HG03442 (cell line): Measurements from ENCODE around the gene MBP.
"Not testable (repeated sequence)": the region's sequence is repeated elsewhere in the genome, so short reads cannot be mapped to it uniquely, and the experiment has no call there.

Experiments
- ATAC-seq: cut with Tn5 transposase; IDR thresholded peaks from one replicate; pipeline ENCODE4 v1.9.1; 2021; ENCODE audit warnings: mild to moderate bottlenecking, moderate library complexity; ENCODE audit not compliant: unreplicated experiment

Gene MBP

DNA sequence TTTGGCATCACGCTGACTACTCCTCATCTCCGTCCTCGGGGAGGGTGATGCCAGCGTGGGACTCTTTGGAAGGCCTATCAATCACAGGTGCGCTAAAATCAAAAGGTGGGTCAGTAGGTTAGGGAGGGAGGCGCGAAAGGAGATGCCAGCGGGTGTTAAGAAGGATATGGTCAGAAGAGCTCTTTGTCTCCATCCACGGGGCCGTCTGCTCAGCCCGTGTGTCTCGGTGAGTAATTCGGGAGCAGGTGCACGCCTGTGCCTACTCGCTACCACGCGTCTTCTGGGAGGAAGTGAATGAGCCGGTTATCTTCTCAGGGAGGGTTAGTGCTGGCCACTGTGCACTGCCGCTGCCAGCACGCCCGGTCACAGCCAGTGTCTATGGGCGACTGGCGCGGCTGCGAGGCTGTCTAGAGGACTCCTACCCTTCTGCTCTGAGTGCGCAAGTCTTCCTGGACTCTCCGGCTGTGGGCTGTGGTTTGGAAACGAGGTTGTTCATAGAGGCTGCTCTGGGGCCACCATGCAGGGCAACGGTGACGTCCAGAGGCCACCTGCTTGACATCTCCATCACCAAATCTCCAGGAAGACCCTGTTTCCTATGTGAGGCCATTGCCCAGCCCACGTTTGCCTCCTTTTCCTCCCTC is 153.4 kb downstream of the MBP start:
- ATAC-seq = no peak

DNA sequence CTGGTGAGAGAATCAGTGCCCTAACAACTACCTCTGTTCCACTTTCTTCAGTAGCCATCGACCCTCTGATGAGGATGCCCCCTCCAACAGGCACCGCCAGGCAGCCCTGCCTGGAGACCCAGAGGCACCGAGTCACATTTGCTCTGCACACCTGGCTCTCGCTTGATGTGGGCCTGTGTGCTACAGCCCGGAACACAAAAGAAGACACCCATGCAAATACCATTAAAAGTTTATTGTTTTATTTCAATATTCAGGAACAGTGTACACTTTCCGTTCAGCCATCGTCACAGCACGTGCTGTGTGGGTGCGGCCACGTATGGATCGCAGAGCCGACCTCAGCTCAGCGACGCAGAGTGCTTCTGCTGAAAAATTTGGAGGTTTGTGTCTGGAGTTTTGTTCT is 154.0 kb downstream of the MBP start:
- no peak for ATAC-seq

GRCh38 chr18:76977684-76978232 is 154.8 kb downstream of the MBP start:
- no peak for ATAC-seq

- ATAC-seq = no peak
These were observed 155.4 kb downstream of the MBP start for GRCh38 chr18:76977108-76977621.

- no peak for ATAC-seq
These were observed 156.9 kb downstream of the MBP start for GRCh38 chr18:76975577-76976110.

- no peak for ATAC-seq
These were observed 158.2 kb downstream of the MBP start for GRCh38 chr18:76974386-76974785.

- no peak for ATAC-seq
These were observed 158.9 kb downstream of the MBP start for GRCh38 chr18:76973520-76974266.

GRCh38 chr18:76972846-76973519 is 159.6 kb downstream of the MBP start:
- no peak for ATAC-seq

DNA sequence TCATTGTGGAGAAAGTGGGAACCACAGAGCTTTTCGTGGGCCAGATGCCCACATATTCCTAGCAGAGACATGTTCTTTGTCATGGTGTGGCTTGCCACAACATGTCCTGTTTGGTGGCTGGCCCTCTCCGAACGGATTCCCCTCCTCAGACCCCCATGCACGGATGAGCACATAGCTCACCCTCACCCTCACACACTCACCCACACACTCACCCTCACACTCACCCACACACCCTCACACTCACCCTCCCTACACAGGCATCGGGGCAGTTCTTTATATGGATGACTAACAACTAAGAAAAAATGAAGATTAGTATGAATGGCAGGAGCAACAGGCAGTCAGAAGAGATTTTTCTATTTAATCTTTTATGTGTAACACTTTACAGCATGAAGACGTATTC is 160.3 kb downstream of the MBP start:
- no peak for ATAC-seq

GRCh38 chr18:76970770-76971559 is 161.6 kb downstream of the MBP start:
- ATAC-seq = no peak

DNA sequence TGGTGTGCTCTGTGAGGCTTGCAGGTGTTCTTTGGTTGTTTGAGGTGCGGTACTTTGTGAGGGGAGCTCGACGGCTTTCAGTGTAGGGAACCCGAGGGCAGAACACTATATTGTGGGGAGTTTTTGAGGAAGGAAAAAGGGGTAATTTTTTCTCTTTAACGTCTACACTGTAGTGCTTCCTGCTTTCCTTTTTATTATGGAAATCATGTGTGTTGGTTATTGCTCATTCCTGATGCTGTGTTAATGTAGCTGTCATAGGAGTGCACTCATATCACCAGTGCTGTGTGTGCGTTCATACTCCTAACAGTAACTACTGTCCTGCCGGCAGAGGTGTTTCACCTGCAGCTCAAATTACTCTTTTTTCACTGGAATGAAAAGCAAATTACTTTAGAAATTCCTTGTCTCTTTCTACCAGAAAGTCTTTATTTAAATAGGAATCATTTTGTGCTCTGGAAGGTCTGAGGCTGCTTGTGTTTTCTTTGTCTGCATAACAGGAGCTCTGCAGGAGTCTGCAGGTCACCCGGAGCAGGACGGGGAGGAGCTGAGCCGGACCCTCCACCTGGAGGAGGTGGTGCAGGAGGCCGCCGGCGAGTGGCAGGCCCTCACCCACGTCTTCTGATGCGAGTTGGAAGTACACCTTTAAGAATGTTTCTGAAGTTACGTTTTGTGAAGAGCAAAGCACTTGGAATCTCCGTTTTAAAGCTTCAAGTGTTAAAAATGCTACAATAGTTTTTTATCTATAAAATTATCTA is 164.7 kb downstream of the MBP start:
- ATAC-seq = no peak

- ATAC-seq = not testable (repeated sequence)
These were observed 165.3 kb downstream of the MBP start for GRCh38 chr18:76967299-76967698.

DNA sequence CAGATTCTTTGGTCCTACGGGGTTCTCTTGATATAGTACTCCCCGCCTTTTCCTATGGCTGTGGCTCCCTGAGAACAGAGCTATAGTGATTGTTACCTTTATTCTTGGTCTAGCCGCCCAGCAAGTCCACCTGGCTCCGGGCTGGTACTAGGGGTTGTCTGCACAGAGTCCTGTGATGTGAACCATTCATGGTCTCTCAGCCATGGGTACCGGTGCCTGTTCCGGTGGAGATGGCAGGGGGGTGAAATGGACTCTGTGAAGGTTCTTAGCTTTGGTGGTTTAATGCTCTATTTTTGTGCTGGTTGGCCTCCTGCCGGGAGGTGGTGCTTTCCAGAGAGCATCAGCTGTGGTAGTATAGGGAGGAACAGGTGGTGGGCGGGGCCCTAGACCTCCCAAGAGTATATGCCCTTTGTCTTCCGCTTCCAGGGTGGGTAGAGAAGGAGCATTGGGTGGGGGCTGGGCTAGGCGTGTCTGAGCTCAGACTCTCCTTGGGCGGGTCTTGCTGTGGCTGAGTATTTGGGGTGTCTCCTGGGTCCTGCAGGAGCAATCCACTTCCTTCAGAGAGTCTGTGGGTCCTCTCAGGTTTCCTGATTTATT is 166.9 kb downstream of the MBP start:
- ATAC-seq = peak; percentile 58

DNA sequence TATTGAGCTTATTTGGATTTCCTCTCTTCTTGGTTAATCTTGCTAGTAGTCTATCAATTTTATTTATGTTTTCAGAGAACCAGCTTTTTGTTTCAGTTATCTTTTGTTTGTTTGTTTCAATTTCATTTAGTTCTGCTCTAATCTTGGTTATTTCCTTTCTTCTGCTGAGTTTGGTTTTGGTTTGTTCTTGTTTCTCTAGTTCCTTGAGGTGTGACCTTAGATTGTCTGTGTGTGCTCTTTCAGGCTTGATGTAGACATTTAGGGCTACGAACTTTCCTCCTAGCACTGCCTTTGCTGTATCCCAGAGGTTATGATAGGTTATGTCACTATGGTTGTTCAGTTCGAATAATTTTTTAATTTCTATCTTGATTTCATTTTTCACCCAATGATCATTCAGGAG is 168.6 kb downstream of the MBP start:
- peak; percentile 52 for ATAC-seq

DNA sequence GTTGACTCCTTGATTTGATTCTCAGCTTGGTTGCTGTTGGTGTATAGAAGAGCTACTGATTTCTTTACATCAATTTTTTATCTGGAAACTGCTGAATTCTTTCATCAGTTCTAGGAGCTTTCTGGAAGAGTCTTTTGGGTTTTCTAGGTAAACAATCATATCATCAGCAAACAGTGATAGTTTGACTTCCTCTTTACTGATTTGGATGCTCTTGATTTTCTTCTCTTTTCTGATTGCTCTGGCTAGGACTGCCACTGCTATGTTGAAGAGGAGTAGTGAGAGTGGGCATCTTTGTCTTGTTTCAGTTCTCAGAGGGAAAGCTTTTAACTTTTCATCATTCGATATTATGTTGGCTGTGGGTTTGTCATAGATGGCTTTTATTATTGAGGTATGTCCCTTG is 169.7 kb downstream of the MBP start:
- no peak for ATAC-seq

- no peak for ATAC-seq
These were observed 172.0 kb downstream of the MBP start for GRCh38 chr18:76960528-76961035.

DNA sequence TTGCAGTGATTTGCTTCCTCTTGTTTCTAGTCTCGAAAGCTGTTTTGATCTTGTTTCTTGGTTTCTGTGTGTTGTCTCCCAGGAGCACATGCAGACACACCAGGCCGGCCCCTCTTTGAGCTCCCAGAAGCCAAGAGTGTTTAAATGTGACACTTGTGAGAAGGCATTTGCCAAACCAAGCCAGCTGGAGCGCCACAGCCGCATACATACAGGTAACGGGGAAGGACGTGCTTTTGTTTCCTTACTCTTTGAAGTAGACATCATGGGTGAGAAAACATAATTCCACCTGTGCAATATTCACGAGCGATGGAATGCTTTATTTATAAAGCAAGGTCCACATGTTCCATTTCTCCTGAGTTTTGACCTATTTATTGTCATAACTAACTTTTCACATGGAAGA is 173.0 kb downstream of the MBP start:
- no peak for ATAC-seq

DNA sequence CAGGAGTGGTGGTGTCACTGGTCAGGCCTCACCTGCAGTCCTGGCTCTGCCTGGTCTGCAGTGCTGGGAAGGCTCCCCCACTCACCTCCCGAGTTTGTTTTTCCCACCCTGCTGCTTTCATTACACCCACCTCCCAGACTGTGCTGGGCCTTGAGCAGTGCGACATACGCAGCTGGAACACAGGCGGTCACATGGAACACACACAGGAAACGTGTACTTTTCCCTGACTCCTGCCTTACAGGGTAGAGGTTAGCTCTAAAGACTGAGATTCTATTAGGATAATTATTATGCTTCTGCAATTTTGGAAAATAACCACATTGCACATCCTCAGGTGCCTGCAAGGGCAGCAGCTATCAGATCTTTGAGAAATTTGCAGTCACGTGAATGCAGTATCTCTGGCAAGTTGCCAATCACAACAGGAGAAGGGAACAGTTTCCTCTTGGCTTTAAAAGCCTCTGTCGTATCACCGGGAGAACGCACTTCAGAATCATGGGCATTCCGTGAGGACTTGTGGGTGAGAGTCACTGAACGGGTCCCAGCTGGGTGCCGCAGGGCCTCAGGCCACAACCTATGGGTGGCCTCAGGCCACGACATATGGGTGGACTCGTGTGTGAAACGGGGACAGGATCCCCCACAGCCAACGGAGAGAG is 173.8 kb downstream of the MBP start:
- no peak for ATAC-seq
